ENCODE data around the gene APELA.

- TF ChIP-seq CTCF (conservative IDR thresholded peaks at IDR 0.05 in 1 of 2, IDR thresholded peaks at IDR 0.05 in 1 of 2; ENCODE audit: extremely low read depth in 1 of 2, insufficient read depth in 1 of 2, low read depth in 1 of 2, low read length in 2 of 2) (no peak), EZH2 (IDR thresholded peaks at IDR 0.05; ENCODE audit: borderline replicate concordance, low read length) (no peak)
Measured at GRCh38 chr4:164894702-164895101, 17.7 kb downstream of the APELA start.

Data from mammary epithelial cell (primary cell).